Motor neuron (in vitro differentiated cells): ENCODE results near the gene MCF2L2. TPM values are rescaled to one million over a fixed set of nuclear protein-coding genes. Genes with fewer than 3 reads are reported as not detected.

Experiments
- ATAC-seq, 8 experiments: fragments of 200-7000 bp; cut with Tn5 transposase; replicated peaks in 6 of 8; 2 replicates each; pipeline ENCODE4 v1.8.0; 2021; ENCODE audit warnings: mild to moderate bottlenecking in 8 of 8, moderate library complexity in 8 of 8
- H3K27ac ChIP-seq, 2 donors: fragments of 250-450 bp; sonication (Bioruptor Pico); 2 replicates each; pipeline ENCODE4 v1.9.0; 2021; ENCODE audit warnings: antibody characterized with exemption in 2 of 2, mild to moderate bottlenecking in 2 of 2, moderate library complexity in 1 of 2
- H3K4me1 ChIP-seq, 2 donors: fragments of 250-450 bp; sonication (Bioruptor Pico); replicated peaks in 1 of 2; 2 replicates each; pipeline ENCODE4 v1.6.1; 2021; ENCODE audit warnings: antibody characterized with exemption in 2 of 2, mild to moderate bottlenecking in 2 of 2, moderate library complexity in 1 of 2
- H3K4me3 ChIP-seq, 5 donors: fragments of 250-450 bp; sonication (Bioruptor Pico); 2 replicates each; pipeline ENCODE4 v1.9.0; 2021; ENCODE audit warnings: antibody characterized with exemption in 5 of 5, mild to moderate bottlenecking in 5 of 5, moderate library complexity in 4 of 5
- WGBS, 10 experiments: fragments of 450-650 bp; shearing (Covaris generic); methylation state at CpG; one replicate each; pipeline ENCODE4 v1.0.0; 2022; 5-methylcytosine and 5-hydroxymethylcytosine counted together
- in situ Hi-C, 9 experiments: fragments of 400-800 bp; cut with MboI; loops; one replicate each; pipeline ENCODE4 v1.15.0; 2021; ENCODE audit warnings: low sequenced_read_pairs in 9 of 9, low pct_unique_long_range_greater_than_20kb in 2 of 9; ENCODE audit not compliant: unreplicated experiment in 9 of 9
- total RNA-seq, 8 experiments: library from RNA; unstranded; fragments of 300-600 nt; gene quantifications; 2 replicates each; pipeline versions ENCODE4 v1.2.3 to v1.2.4, GENCODE V29; 2022

Gene MCF2L2
- total RNA-seq, 8 experiments from 2014 or later: 0.81 to 16.4 (median 5.6) TPM

DNA sequence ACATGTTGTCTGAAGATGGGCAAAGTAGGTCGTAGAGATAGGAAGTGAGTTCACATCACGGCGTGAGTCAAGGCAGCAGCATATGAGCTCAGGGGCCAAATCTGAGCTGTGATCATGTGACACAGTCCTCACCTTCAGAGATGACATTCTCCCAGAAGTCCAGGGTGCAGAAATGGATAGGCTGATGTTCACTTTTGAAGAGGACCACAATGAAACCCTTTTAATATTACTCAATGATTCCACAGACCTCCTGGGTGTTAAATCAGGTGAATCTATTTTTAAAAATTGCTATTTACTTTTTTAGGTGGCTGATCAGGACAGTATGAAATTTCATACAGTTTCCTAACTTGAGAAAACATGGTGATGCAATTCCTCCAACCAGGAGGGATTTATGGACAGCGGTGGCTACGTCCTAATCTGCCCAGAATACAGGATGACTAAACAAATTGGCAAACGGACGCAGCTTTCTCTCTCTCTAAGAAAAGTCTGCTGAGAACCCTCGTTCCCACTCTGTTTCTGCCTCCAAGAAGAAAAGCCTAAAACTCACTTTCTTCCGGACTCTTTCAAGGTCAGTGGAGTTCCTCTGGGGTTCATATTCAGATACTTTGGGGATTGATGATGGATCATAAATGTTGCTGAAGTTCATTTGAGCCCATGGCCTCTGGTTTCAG lies 141.0 kb downstream of the MCF2L2 start:
- Histone ChIP-seq H3K4me3 (no peak overlapping the region), H3K27ac (no peak overlapping the region), H3K4me1 (no peaks in the 10 kb centered on the region)
- peak in 2 of 8 experiments; percentile 10 to 68 for ATAC-seq
- WGBS, 10 experiments: 9 to 97% (median 83%) methylated on average over 1 to 9 of the region's 9 CpGs
- in situ Hi-C loops: no loop called here

DNA sequence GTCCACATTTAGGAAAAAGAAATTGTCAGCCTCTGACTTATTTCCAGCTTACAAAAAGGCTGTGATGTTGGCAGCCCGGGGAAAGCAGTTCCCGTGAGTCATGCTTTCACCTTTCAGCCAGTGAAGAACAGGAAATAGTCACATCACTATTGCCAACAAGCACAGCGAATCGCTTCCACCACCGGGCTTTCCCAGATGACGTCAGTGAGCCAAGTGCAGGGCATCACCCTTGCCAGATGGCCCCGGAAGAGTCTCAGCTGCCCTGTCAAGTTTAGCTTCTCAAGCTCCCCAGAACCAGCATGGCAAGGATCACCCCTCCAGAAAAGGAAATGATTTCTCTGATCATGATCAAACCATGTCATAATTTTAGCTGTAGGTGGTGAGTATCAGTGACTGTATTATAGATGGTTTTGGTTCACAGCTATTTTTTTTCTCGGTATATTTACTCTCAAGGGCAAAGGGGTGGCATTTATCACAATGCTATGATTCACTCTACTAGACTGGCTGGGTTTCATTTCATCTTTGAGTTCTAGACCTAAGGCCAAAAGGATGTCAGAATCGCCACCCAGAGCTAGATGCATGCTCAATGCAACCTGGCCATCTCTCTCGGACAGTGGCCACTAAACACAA lies 142.5 kb downstream of the MCF2L2 start:
- in situ Hi-C loops: no loop called here
- Histone ChIP-seq H3K4me1 (peaks cover 0 to 4% of the 10 kb centered on the region in 2 donors), H3K4me3 (peak overlapping the region in 1 of 5 donors; percentile 11), H3K27ac (no peak overlapping the region)
- peak; percentile 92 to 99 (median 97) for ATAC-seq
- WGBS, 10 experiments: 11 to 77% (median 48%) methylated on average over 3 to 10 of the region's 10 CpGs; no CpG with 5 or more reads in 2 of the 10 experiments

DNA sequence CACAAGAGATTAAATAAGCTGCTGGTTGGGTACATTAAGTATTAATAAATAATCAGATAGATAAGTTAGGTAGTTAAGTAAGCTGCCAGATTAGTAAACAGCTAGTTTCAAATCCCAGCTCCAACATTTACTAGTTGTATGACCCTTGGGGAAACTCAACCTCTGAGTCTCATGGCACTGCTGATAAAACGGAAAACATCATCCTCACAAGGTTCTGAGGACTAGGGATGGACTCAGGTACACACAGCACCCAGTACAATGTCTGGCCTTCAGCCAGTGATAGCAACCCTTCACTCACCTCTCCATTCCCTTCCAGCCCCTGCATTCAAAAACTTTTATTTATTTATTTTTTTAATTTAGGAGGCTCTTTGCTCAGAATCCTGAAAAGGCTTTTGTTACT lies 143.1 kb downstream of the MCF2L2 start:
- no peak overlapping the region for H3K4me3 ChIP-seq
- in situ Hi-C loops: no loop called here
- H3K27ac ChIP-seq: no peak overlapping the region
- WGBS, 10 experiments: 43 to 100% (median 86%) methylated on average over 1 of the region's 1 CpG; no CpG with 5 or more reads in 2 of the 10 experiments
- peak in 4 of 8 experiments; percentile 4 to 24 (median 16) for ATAC-seq
- peaks cover 0 to 4% of the 10 kb centered on the region in 2 donors for H3K4me1 ChIP-seq

DNA sequence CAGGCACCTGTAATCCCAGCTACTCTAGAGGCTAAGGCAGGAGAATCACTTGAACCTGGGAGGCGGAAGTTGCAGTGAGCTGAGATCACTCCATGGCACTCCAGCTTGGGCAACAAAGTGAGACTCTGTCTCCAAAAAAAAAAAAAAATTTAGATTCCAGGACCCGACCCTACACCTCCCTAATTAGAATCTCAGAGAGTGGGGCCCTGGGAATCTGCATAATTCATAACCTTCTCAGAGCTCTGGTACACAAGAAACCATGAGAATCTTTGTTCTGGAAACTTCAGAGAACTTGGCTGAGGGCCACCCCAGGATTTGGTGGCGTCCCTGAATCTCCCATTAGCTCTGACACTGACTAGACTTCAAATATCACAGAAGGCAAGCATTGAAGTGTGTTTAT lies 143.8 kb downstream of the MCF2L2 start:
- no peak overlapping the region for H3K4me3 ChIP-seq
- H3K4me1 ChIP-seq: peaks cover 0 to 4% of the 10 kb centered on the region in 2 donors
- no peak overlapping the region for H3K27ac ChIP-seq
- ATAC-seq: no peak
- in situ Hi-C loops: no loop called here
- whole genome bisulfite sequencing, 10 experiments: 0 to 100% (median 93%) methylated on average over 1 to 2 of the region's 3 CpGs; no CpG with 5 or more reads in 4 of the 10 experiments

DNA sequence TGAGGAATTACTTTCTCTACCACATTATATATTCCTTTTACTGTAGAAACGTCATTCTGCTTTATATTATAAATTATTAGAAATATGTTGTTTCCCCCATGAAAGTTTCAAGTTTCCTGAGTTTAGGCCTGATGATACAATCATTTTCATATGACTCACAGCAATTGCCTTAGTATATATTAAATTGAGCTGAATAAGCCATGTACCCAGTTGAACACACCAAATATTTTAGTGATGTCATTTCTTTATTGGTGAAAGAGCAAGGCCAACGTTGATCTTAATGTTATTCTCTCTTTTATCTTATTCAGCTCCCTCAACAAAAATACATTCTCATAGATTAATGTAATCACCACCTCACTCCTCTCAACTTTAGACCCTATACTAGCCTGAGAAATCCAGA lies 144.5 kb downstream of the MCF2L2 start:
- Histone ChIP-seq H3K4me1 (peaks cover 0 to 4% of the 10 kb centered on the region in 2 donors), H3K27ac (no peak overlapping the region), H3K4me3 (no peak overlapping the region)
- no peak for ATAC-seq
- 0 to 83% (median 72%) methylated on average over 1 to 2 of the region's 2 CpGs for WGBS, 10 experiments
- in situ Hi-C loops: no loop called here

DNA sequence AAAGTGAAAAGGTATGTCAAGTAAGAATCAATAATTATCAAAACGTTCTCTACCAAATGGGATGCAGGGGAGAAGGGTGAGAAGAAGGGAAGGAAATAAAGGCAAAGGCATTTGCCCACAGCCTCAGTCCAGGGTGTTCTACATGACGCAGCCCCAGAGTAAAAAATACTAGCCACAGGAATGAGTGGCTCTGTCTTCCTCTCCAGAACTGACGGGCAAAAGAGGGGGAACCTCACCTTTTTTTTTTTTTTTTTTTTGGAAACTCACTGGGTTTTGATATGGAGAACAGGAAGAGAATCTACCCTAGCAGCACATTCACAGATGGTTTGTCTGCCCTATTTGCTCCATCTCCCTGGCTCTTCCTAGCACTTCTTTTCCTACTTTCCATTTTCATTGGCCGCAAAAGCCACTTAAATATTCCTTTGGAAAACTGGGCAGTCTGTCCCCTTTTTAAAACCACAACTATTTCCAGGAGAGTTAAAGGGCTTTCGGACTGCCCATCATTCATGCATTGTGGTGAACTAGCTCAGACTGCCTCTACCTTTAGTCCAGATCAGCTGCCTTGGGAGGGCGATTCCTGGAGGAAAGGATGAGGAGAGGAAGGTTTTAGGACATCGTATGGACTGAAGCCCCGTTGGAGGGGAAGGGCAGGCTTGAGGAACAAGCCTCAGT lies 147.2 kb downstream of the MCF2L2 start:
- Histone ChIP-seq H3K27ac (peak overlapping the region in 1 of 2 donors; percentile 13), H3K4me1 (peaks cover 0 to 4% of the 10 kb centered on the region in 2 donors), H3K4me3 (no peak overlapping the region)
- in situ Hi-C loops: no loop called here
- WGBS, 10 experiments: 7 to 93% (median 82%) methylated on average over 2 to 8 of the region's 8 CpGs; no CpG with 5 or more reads in 1 of the 10 experiments
- ATAC-seq: no peak

DNA sequence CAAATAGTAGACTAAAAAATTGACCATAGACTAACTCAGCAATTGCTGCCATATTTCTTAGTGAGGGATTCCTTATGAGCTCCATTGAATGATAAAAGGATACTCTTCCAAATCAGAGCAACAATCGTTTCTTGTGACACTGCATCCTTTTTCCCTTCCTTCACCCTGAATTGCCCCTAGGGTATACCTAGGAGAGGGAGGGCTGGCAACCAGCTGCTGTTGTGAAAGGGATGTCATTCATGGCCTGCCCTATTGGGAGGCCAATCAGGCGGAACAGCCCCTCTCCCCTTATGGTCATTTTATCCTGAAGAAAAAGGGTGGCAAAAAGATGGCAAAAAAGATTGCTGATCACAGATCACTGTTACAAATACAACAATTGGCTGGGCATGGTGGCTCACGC lies 149.0 kb downstream of the MCF2L2 start:
- Histone ChIP-seq H3K4me3 (no peak overlapping the region), H3K4me1 (peaks cover 0 to 4% of the 10 kb centered on the region in 2 donors), H3K27ac (no peak overlapping the region)
- no peak for ATAC-seq
- in situ Hi-C loops: no loop called here
- 38 to 100% (median 68%) methylated on average over 1 to 3 of the region's 3 CpGs; no CpG with 5 or more reads in 3 of the 10 experiments for WGBS, 10 experiments

DNA sequence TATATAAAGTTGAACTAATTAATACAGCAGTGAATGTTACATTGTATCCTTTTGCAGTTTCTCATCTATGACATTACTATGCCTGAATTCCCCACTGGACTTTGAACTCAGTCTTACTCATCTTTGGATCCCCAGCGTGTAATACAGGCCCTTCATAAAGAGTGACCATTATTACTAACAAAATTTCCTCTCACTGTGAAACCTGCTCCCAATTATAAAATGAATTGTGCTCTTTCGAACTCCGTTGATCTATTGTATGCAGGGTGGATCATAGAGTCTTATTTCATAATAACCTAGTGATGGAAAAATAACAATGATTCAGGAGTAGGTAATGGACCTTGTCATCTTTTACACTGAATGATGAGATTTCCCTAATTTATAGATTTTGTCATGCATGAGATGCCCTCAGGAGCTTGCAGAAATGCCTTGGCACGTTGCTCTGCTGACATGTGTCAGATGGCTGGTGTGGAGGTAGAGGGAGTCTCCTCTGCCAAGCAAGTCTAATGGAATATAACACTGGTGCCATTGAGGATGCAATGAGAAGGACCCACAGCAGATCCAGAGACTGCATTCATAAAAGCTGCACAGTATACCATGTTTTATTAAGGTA lies 149.8 kb downstream of the MCF2L2 start:
- 0 to 100% (median 75%) methylated on average over 1 to 4 of the region's 4 CpGs for WGBS, 10 experiments
- Histone ChIP-seq H3K4me3 (no peak overlapping the region), H3K4me1 (peaks cover 0 to 4% of the 10 kb centered on the region in 2 donors), H3K27ac (no peak overlapping the region)
- in situ Hi-C loops: no loop called here
- ATAC-seq: peak in 6 of 8 experiments; percentile 29 to 82 (median 56)

DNA sequence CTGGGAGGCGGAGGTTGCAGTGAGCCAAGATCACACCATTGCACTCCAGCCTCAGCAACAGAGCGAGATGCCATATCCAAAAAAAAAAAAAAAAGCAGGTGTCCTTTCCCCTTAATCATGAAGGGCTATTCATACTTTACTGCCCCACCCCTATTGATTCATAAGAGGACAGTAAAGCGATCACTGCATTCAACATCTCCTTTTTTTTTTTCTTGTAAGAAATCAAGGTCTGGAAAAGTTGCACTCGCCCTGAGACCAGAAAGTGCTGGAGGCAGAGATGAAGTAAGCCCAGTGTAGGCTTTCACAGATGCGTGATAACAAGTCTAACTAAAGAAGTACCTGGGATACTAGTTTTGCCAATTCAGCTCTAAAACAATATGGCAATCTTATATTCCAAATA lies 151.2 kb downstream of the MCF2L2 start:
- 20 to 100% (median 93%) methylated on average over 1 to 5 of the region's 5 CpGs; no CpG with 5 or more reads in 3 of the 10 experiments for WGBS, 10 experiments
- Histone ChIP-seq H3K4me1 (peaks cover 0 to 4% of the 10 kb centered on the region in 2 donors), H3K4me3 (no peak overlapping the region), H3K27ac (no peak overlapping the region)
- in situ Hi-C loops: no loop called here
- no peak for ATAC-seq

DNA sequence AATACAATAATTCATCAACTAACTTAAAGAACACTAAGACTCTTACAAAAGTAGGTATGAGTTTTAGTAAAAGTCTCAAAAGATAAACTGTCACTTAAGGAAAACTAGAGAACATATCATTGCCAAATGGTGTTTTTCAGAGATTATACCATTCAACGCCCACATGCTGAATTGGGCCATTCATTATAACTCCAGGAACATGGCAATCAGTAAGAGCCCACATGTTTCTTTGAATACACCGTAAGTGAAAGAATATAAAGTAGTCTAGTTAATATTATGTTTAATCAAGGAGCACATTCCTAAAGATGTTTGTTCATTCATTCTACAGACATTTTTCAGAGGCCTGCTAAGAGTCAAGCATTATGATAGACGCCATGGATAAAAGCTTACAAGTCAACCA lies 152.5 kb downstream of the MCF2L2 start:
- 33 to 100% (median 92%) methylated on average over 1 to 3 of the region's 3 CpGs for WGBS, 10 experiments
- no peak for ATAC-seq
- Histone ChIP-seq H3K4me3 (no peak overlapping the region), H3K4me1 (no peaks in the 10 kb centered on the region), H3K27ac (no peak overlapping the region)
- in situ Hi-C loops: no loop called here

DNA sequence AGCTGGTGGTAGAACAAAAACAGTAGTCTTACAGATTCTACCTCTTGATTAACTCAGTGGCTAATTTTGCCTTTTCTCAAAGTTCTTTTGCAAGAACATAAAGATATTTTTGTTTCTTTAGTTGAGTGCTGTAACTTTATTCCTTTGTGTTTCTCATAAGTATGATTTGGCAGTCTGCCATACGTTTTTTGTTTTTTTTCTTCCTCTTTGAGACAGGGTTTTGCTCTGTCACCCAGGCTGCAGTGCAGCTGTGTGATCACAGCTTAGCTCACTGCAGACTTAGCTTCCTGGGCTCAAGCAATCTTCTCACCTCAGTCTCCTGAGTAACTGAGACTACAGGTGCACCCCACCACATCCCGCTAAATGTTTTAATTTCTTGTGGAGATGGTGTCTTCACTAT lies 153.0 kb downstream of the MCF2L2 start:
- no peak overlapping the region for H3K27ac ChIP-seq

DNA sequence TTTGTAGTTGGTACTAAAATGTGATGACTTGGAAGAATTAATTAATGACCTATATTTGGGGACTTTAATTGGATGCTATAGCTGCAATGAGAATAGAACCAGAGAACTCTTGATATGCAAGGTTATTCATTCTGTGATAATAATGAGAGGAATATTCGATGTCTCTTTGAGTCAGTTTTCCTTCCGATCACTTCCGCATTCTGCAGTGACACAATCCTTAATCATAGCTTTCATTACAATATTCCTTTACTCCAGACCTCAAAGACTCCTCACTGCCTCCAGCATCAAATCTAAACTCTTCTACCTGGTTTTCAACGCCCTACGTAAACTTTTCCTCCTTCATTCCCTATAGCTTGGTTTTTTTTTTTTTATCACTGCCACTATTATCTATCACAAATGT lies 153.8 kb downstream of the MCF2L2 start:
- 9 to 100% (median 94%) methylated on average over 1 to 5 of the region's 5 CpGs for WGBS, 10 experiments
- in situ Hi-C loops: no loop called here
- Histone ChIP-seq H3K27ac (no peak overlapping the region), H3K4me1 (no peaks in the 10 kb centered on the region), H3K4me3 (no peak overlapping the region)
- peak in 2 of 8 experiments; percentile 24 to 66 for ATAC-seq

More for the DNA sequence above, 153.0 kb downstream of the MCF2L2 start:
- H3K4me3 ChIP-seq: no peak overlapping the region
- in situ Hi-C loops: no loop called here
- no peaks in the 10 kb centered on the region for H3K4me1 ChIP-seq
- WGBS, 10 experiments: 0 to 80% (median 55%) methylated on average over 1 to 2 of the region's 2 CpGs
- ATAC-seq: peak in 1 of 8 experiments; percentile 34

DNA sequence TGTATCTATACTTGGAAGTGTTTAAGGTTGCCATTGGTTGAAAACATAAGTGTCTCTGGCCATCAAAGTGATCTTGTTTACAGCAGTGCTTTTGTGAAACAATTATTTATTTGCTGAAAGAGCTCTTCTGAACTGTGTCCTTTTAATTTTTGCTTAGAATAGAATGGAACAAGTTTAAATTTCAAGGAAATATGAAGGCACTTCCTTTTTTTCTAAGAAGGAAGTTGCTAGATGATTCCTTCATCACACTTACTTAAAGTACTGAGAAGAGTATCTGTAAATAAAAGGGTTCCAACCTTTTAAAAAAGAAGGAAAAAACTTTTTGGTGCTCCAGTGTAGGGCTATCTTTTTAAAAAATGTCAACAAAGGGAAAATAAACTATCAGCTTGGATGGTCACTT lies 155.6 kb downstream of the MCF2L2 start:
- ATAC-seq: no peak

More for the DNA sequence above, 155.6 kb downstream of the MCF2L2 start:
- Histone ChIP-seq H3K27ac (no peak overlapping the region), H3K4me1 (no peaks in the 10 kb centered on the region), H3K4me3 (no peak overlapping the region)
- in situ Hi-C loops: no loop called here
